Central memory CD8-positive, alpha-beta T cell (primary cell): ENCODE data around the gene YWHAB.

Source experiments
- ATAC-seq: fragments of 150-1000 bp; cut with Tn5 transposase; replicated peaks from 2 replicates; pipeline ENCODE4 v1.10.0; 2022; ENCODE audit warnings: mild to moderate bottlenecking, moderate FRiP score, moderate number of reproducible peaks; ENCODE audit not compliant: poor library complexity, severe bottlenecking; ENCODE audit errors: extremely low read depth
- DNase-seq, 2 donors: peaks; one replicate each; pipeline ENCODE4 v3.0.0; 2021; ENCODE audit warnings: low spot score in 2 of 2
- H3K27ac Mint-ChIP-seq: one replicate; pipeline ENCODE4 v1.8.0; 2022; ENCODE audit warnings: low read depth, mild to moderate bottlenecking, moderate library complexity, mixed read lengths
- H3K27me3 Mint-ChIP-seq: one replicate; pipeline ENCODE4 v1.8.0; 2022; ENCODE audit warnings: mixed read lengths
- H3K36me3 Mint-ChIP-seq: one replicate; pipeline ENCODE4 v1.8.0; 2022; ENCODE audit warnings: mild to moderate bottlenecking, moderate library complexity, mixed read lengths; ENCODE audit not compliant: insufficient read depth
- H3K4me1 Mint-ChIP-seq: one replicate; pipeline ENCODE4 v1.8.0; 2022; ENCODE audit warnings: mixed read lengths
- H3K4me3 Mint-ChIP-seq: one replicate; pipeline ENCODE4 v1.8.0; 2022; ENCODE audit warnings: mild to moderate bottlenecking, moderate library complexity, mixed read lengths
- H3K9me3 Mint-ChIP-seq: one replicate; pipeline ENCODE4 v1.8.0; 2022; ENCODE audit warnings: mixed read lengths

Gene YWHAB

GRCh38 chr20:44885392-44886265 is at the start of gene YWHAB:
TSS of gene YWHAB (plus strand) at chr20:44885705. CDS start at chr20:44901534, 15,829 bp downstream.
- H3K27me3 Mint-ChIP-seq = no peaks in the 10 kb centered on the region
- peaks cover 27% of the 10 kb centered on the region for H3K36me3 Mint-ChIP-seq
- H3K27ac Mint-ChIP-seq = peak within 1 kb of the TSS; percentile 96
- ATAC-seq (peak; percentile 92), DNase-seq (peak; percentile 93 to 95)
- peaks cover 57% of the 10 kb centered on the region for H3K4me1 Mint-ChIP-seq
- peak within 1 kb of the TSS; percentile 95 for H3K4me3 Mint-ChIP-seq
- H3K9me3 Mint-ChIP-seq = no peaks in the 10 kb centered on the region

GRCh38 chr20:44836601-44837120 is 48.8 kb upstream of the YWHAB start:
- peaks cover 31% of the 10 kb centered on the region for H3K27me3 Mint-ChIP-seq

GRCh38 chr20:44837946-44838345 is 47.6 kb upstream of the YWHAB start:
- Mint-ChIP-seq H3K4me3 (no peak overlapping the region), H3K9me3 (peaks cover 6% of the 10 kb centered on the region), H3K27ac (no peak overlapping the region), H3K4me1 (no peaks in the 10 kb centered on the region), H3K27me3 (peaks cover 31% of the 10 kb centered on the region), H3K36me3 (no peaks in the 10 kb centered on the region)
- no peak for DNase-seq
- ATAC-seq = no peak

More at GRCh38 chr20:44836601-44837120, 48.8 kb upstream of the YWHAB start:
- no peak overlapping the region for H3K4me3 Mint-ChIP-seq
- ATAC-seq (no peak), DNase-seq (no peak)
- peaks cover 6% of the 10 kb centered on the region for H3K9me3 Mint-ChIP-seq
- no peak overlapping the region for H3K27ac Mint-ChIP-seq
- H3K36me3 Mint-ChIP-seq = no peaks in the 10 kb centered on the region
- H3K4me1 Mint-ChIP-seq = no peaks in the 10 kb centered on the region

DNA sequence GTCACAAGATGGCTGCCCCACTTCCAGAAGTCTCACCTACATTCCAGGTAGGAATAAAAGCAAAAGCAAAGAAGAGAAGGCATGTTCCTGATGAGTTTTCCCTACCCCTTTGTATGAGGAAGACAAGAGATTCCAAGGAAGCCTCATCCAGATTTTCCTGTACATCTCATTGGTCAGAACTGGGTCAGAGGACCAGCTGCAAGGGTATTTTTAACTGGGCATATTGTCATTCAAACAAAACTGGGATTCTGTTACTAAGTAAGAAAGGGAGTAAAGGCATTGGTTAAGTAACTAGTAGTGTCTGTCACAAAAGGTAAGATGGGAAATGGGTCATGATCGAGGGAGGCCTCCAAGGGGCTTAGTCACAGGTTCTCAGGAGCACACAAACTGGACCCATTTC is 47.0 kb upstream of the YWHAB start:
- H3K27ac Mint-ChIP-seq = no peak overlapping the region
- DNase-seq = no peak
- H3K9me3 Mint-ChIP-seq = peaks cover 6% of the 10 kb centered on the region
- no peaks in the 10 kb centered on the region for H3K4me1 Mint-ChIP-seq
- peaks cover 35% of the 10 kb centered on the region for H3K27me3 Mint-ChIP-seq
- ATAC-seq = no peak
- H3K36me3 Mint-ChIP-seq = no peaks in the 10 kb centered on the region
- H3K4me3 Mint-ChIP-seq = no peak overlapping the region

- ATAC-seq (no peak), DNase-seq (no peak)
- peaks cover 45% of the 10 kb centered on the region for H3K27me3 Mint-ChIP-seq
- peaks cover 6% of the 10 kb centered on the region for H3K9me3 Mint-ChIP-seq
- no peak overlapping the region for H3K27ac Mint-ChIP-seq
- H3K4me3 Mint-ChIP-seq = no peak overlapping the region
- no peaks in the 10 kb centered on the region for H3K36me3 Mint-ChIP-seq
- H3K4me1 Mint-ChIP-seq = no peaks in the 10 kb centered on the region
These were observed 46.0 kb upstream of the YWHAB start for GRCh38 chr20:44839481-44839880.

DNA sequence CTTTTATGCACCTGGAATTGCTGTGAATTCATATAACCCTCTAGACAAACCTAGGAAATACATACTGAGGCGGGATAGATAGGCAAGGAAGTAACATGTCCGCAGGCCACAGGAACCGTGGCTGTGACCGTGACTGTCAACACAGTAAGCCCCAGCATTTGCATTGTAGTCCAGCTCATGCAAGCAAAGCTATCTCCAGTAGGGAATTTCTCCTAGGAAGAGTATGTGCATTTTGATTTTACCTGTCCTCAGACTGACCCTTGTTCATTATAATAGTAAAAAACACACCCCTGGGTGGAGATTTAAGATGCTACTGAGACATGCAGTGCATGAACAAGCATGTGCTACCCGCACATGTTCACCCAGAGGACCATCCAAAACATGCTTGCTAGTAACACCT is 44.7 kb upstream of the YWHAB start:
- Mint-ChIP-seq H3K4me1 (no peaks in the 10 kb centered on the region), H3K4me3 (no peak overlapping the region), H3K27ac (no peak overlapping the region), H3K36me3 (no peaks in the 10 kb centered on the region), H3K27me3 (peaks cover 55% of the 10 kb centered on the region), H3K9me3 (peaks cover 6% of the 10 kb centered on the region)
- ATAC-seq (no peak), DNase-seq (no peak)

- ATAC-seq = no peak
- Mint-ChIP-seq H3K36me3 (no peaks in the 10 kb centered on the region), H3K4me3 (no peak overlapping the region), H3K27me3 (peaks cover 55% of the 10 kb centered on the region), H3K9me3 (peaks cover 6% of the 10 kb centered on the region), H3K4me1 (no peaks in the 10 kb centered on the region), H3K27ac (no peak overlapping the region)
- no peak for DNase-seq
These were observed 43.5 kb upstream of the YWHAB start for GRCh38 chr20:44841955-44842354.

DNA sequence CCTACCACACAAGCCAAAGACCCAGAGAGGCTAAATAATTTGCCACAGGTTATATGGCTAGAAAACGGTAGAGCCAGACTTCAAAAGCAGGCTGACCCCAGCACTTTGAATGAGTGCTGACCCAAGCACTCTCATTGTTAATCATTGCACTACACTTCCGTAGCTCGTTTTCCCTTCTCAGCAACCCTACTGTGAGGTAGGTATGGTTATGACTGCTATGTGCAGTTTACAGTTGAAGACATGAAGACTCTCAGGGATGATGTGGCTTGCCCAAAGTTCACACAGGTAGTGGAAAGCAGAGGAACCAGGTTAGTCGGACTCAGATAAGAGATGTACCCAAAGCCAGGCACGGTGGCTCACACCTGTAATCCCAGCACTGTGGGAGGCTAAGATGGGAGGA is 41.6 kb upstream of the YWHAB start:
- DNase-seq (no peak), ATAC-seq (no peak)
- H3K36me3 Mint-ChIP-seq = no peaks in the 10 kb centered on the region
- H3K27ac Mint-ChIP-seq = no peak overlapping the region
- peaks cover 6% of the 10 kb centered on the region for H3K9me3 Mint-ChIP-seq
- H3K27me3 Mint-ChIP-seq = peaks cover 65% of the 10 kb centered on the region
- no peaks in the 10 kb centered on the region for H3K4me1 Mint-ChIP-seq
- no peak overlapping the region for H3K4me3 Mint-ChIP-seq

DNA sequence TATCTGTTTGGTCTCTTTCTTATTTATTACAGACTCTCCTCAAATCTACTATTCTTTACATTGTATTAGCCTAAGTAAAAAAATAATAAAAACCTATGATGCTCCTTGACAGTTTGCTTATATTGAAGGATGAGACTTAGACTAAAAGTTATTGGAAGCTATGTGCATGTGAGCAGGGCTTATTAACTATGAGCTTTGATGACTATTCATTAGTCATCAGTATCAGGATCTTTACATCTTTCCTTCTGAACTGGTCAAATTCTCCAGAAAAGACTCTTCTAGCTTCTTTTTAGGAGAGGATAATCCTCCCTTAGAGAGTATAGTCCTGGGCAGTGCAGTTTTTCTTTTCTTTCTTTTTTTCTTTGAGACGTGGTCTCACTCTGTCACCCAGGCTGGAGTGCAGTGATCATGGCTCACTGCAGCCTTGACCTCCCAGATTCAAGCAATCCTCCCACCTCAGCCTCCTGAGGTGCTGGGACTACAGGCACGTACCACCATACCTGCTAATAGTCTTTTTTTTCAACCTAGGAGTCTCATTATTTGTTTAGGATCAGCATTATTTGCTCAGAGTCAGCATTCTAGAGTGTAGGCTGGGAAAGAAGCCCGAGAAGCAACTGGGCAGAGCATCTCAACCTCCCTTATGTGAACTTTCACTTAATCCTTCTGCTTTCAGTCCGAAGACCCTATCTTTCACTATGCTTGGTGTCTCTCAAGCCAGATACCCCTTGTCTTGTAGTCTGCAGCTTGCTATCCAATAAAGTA is 37.1 kb upstream of the YWHAB start:
- Mint-ChIP-seq H3K36me3 (no peaks in the 10 kb centered on the region), H3K4me1 (no peaks in the 10 kb centered on the region), H3K9me3 (no peaks in the 10 kb centered on the region), H3K27me3 (peaks cover 60% of the 10 kb centered on the region), H3K4me3 (no peak overlapping the region), H3K27ac (no peak overlapping the region)
- ATAC-seq (no peak), DNase-seq (no peak)

GRCh38 chr20:44849703-44850102 is 35.8 kb upstream of the YWHAB start:
- Mint-ChIP-seq H3K27me3 (peaks cover 52% of the 10 kb centered on the region), H3K4me1 (no peaks in the 10 kb centered on the region), H3K36me3 (no peaks in the 10 kb centered on the region), H3K27ac (no peak overlapping the region), H3K9me3 (no peaks in the 10 kb centered on the region), H3K4me3 (no peak overlapping the region)
- ATAC-seq (no peak), DNase-seq (no peak)

DNA sequence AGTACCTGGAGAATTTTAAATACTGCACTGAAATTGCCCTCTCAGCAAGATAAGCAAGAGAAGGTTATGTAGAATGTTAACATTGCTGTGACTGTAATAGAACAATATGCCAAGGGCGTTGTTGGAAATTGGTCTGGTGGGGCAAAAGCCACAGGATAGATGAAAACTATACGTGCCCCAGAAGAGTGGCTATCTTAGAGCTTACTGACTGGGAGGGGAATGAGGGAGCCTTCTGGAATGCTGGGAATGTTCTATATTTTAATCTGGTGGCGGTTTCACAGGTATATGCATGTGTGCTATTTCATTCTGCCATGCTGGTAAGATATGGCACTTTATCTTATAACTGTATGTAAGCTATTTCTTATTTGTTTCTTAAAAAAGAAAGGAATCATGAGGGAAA is 35.2 kb upstream of the YWHAB start:
- H3K36me3 Mint-ChIP-seq = no peaks in the 10 kb centered on the region
- peaks cover 47% of the 10 kb centered on the region for H3K27me3 Mint-ChIP-seq
- ATAC-seq = no peak
- no peaks in the 10 kb centered on the region for H3K4me1 Mint-ChIP-seq
- no peak for DNase-seq
- no peaks in the 10 kb centered on the region for H3K9me3 Mint-ChIP-seq
- no peak overlapping the region for H3K4me3 Mint-ChIP-seq
- H3K27ac Mint-ChIP-seq = no peak overlapping the region

DNA sequence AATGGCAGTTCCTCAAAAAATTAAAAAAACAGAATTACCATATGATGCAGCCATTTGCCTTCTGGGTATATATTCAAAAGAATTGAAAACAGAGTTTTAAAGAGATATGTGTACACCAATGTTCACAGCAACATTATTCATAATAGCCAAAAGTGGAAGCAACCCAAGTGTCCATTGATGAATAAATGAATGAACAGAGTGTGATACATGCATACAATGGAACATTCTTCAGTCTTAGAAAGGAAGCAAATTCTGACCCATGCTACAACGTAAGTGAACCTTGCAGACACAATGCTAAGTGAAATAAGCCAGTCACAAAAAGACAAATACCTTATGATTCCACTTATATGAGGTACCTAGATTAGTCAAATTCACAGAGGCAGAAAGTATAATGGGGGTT is 34.7 kb upstream of the YWHAB start:
- no peak overlapping the region for H3K27ac Mint-ChIP-seq
- DNase-seq (no peak), ATAC-seq (no peak)
- no peak overlapping the region for H3K4me3 Mint-ChIP-seq
- H3K4me1 Mint-ChIP-seq = no peaks in the 10 kb centered on the region
- H3K9me3 Mint-ChIP-seq = no peaks in the 10 kb centered on the region
- H3K27me3 Mint-ChIP-seq = peaks cover 44% of the 10 kb centered on the region
- H3K36me3 Mint-ChIP-seq = no peaks in the 10 kb centered on the region

GRCh38 chr20:44851545-44851944 is 34.0 kb upstream of the YWHAB start:
- no peaks in the 10 kb centered on the region for H3K4me1 Mint-ChIP-seq
- H3K27me3 Mint-ChIP-seq = peaks cover 44% of the 10 kb centered on the region
- no peaks in the 10 kb centered on the region for H3K9me3 Mint-ChIP-seq
- no peaks in the 10 kb centered on the region for H3K36me3 Mint-ChIP-seq
- ATAC-seq (no peak), DNase-seq (no peak)
- H3K4me3 Mint-ChIP-seq = no peak overlapping the region
- H3K27ac Mint-ChIP-seq = no peak overlapping the region
